ENCODE data around the gene SUMF1.

DNA sequence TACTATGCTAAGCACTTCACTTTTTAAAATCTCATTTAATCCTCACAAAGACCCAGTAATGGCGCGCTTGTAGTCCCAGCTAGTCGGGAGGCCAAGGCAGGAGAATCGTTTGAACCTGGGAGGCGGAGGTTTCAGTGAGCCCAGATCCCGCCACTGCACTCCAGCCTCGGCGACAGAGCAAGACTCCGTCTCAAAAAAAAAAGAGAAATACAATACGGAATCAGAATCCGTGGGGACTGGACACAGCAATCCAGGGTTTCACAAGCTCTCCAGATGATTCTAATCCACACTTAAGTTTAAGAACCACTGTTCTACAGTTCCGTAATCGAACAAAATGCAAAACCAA lies 426 bp upstream of the SUMF1 start:
- TF ChIP-seq, protein P1, sequence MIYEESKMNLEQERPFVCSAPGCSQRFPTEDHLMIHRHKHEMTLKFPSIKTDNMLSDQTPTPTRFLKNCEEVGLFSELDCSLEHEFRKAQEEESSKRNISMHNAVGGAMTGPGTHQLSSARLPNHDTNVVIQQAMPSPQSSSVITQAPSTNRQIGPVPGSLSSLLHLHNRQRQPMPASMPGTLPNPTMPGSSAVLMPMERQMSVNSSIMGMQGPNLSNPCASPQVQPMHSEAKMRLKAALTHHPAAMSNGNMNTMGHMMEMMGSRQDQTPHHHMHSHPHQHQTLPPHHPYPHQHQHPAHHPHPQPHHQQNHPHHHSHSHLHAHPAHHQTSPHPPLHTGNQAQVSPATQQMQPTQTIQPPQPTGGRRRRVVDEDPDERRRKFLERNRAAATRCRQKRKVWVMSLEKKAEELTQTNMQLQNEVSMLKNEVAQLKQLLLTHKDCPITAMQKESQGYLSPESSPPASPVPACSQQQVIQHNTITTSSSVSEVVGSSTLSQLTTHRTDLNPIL (CRISPR knock-in tag; IDR thresholded peaks at IDR 0.05; ENCODE audit: low read depth): no peak
- TF ChIP-seq OSR1 (CRISPR knock-in tag; IDR thresholded peaks at IDR 0.05) (no peak), ZFP30 (CRISPR knock-in tag; IDR thresholded peaks at IDR 0.05) (no peak), ZNF565 (CRISPR knock-in tag; conservative IDR thresholded peaks at IDR 0.05; ENCODE audit: low read depth) (no peak), ZNF8 (CRISPR knock-in tag; IDR thresholded peaks at IDR 0.05) (no peak), ZNF70 (CRISPR knock-in tag; IDR thresholded peaks at IDR 0.05) (no peak)
- TF ChIP-seq, protein P2, sequence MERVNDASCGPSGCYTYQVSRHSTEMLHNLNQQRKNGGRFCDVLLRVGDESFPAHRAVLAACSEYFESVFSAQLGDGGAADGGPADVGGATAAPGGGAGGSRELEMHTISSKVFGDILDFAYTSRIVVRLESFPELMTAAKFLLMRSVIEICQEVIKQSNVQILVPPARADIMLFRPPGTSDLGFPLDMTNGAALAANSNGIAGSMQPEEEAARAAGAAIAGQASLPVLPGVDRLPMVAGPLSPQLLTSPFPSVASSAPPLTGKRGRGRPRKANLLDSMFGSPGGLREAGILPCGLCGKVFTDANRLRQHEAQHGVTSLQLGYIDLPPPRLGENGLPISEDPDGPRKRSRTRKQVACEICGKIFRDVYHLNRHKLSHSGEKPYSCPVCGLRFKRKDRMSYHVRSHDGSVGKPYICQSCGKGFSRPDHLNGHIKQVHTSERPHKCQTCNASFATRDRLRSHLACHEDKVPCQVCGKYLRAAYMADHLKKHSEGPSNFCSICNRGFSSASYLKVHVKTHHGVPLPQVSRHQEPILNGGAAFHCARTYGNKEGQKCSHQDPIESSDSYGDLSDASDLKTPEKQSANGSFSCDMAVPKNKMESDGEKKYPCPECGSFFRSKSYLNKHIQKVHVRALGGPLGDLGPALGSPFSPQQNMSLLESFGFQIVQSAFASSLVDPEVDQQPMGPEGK (CRISPR knock-in tag; IDR thresholded peaks at IDR 0.05; ENCODE audit: borderline replicate concordance): no peak
